ENCODE results near the gene ARSG. TPM values are rescaled to one million over a fixed set of nuclear protein-coding genes. Genes with fewer than 3 reads are reported as not detected.

The ARSG gene
- total and polyA plus RNA-seq, 2 experiments from 2014 or later: 1.7 to 5.1 TPM

GRCh38 chr17:68346448-68346847, 55.2 kb downstream of the ARSG start (continued):
- TF ChIP-seq, protein P1, sequence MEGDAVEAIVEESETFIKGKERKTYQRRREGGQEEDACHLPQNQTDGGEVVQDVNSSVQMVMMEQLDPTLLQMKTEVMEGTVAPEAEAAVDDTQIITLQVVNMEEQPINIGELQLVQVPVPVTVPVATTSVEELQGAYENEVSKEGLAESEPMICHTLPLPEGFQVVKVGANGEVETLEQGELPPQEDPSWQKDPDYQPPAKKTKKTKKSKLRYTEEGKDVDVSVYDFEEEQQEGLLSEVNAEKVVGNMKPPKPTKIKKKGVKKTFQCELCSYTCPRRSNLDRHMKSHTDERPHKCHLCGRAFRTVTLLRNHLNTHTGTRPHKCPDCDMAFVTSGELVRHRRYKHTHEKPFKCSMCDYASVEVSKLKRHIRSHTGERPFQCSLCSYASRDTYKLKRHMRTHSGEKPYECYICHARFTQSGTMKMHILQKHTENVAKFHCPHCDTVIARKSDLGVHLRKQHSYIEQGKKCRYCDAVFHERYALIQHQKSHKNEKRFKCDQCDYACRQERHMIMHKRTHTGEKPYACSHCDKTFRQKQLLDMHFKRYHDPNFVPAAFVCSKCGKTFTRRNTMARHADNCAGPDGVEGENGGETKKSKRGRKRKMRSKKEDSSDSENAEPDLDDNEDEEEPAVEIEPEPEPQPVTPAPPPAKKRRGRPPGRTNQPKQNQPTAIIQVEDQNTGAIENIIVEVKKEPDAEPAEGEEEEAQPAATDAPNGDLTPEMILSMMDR (conservative IDR thresholded peaks at IDR 0.05; ENCODE audit: low read depth in 2 of 2): no peak
- TF ChIP-seq EZH2 (IDR thresholded peaks at IDR 0.05; ENCODE audit: low read depth, unreplicated experiment) (no peak), CREB1 (CRISPR knock-in tag; IDR thresholded peaks at IDR 0.05; ENCODE audit: low read depth) (no peak), ZNF331 (CRISPR knock-in tag; IDR thresholded peaks at IDR 0.05; ENCODE audit: low read depth) (no peak), STAT1 (IDR thresholded peaks at IDR 0.05; ENCODE audit: unreplicated experiment) (no peak), JUNB (IDR thresholded peaks at IDR 0.05; ENCODE audit: unreplicated experiment) (no peak), ZNF114 (CRISPR knock-in tag; IDR thresholded peaks at IDR 0.05) (no peak), EZH2phosphoT487 (IDR thresholded peaks at IDR 0.05; ENCODE audit: unreplicated experiment) (no peak)

DNA sequence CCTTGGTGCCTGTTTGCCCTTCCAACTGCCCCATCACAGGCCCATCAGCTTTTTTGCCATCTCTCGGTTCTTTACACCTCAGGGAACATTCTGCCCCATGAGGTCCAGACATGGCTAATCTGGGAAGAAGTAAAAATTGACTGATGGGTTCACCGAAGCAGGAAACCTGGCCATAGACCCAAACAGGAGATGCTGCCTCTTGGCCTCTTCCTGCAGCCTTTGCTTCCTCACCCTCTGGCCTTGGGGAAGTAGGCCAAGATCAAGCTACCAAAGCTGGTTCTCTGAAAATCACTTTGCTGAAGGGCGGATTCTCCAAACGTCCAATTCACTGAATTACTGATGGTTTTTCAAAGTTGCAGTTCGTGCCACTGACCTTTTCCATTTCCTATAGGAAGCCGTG, 56.1 kb downstream of the ARSG start:
- ATAC-seq: no peak

More for the DNA sequence above, 56.1 kb downstream of the ARSG start:
- no peaks in the 10 kb centered on the region for H3K27me3 ChIP-seq (ENCODE audit: insufficient read depth)
- no peaks in the 10 kb centered on the region for H3K9me3 Mint-ChIP-seq
- H3K4me3 ChIP-seq: no peak overlapping the region
- no peak overlapping the region for H3K4me2 ChIP-seq
- no peak overlapping the region for H2AFZ ChIP-seq
- H3K4me3 Mint-ChIP-seq: no peak overlapping the region
- H3K79me2 ChIP-seq (replicated peaks; ENCODE audit: insufficient read depth): no peaks in the 10 kb centered on the region
- TF ChIP-seq EZH2 (IDR thresholded peaks at IDR 0.05; ENCODE audit: low read depth, unreplicated experiment) (no peak), NANOG (IDR thresholded peaks at IDR 0.05; ENCODE audit: borderline replicate concordance) (no peak), STAT1 (IDR thresholded peaks at IDR 0.05; ENCODE audit: unreplicated experiment) (no peak), ZNF331 (CRISPR knock-in tag; IDR thresholded peaks at IDR 0.05; ENCODE audit: low read depth) (no peak), CREB1 (CRISPR knock-in tag; IDR thresholded peaks at IDR 0.05; ENCODE audit: low read depth) (no peak), JUNB (IDR thresholded peaks at IDR 0.05; ENCODE audit: unreplicated experiment) (no peak), POLR2AphosphoS5 (IDR thresholded peaks at IDR 0.05; ENCODE audit: low read depth) (no peak), EZH2phosphoT487 (IDR thresholded peaks at IDR 0.05; ENCODE audit: unreplicated experiment) (no peak), ZNF114 (CRISPR knock-in tag; IDR thresholded peaks at IDR 0.05) (no peak)
- TF ChIP-seq, protein P2, sequence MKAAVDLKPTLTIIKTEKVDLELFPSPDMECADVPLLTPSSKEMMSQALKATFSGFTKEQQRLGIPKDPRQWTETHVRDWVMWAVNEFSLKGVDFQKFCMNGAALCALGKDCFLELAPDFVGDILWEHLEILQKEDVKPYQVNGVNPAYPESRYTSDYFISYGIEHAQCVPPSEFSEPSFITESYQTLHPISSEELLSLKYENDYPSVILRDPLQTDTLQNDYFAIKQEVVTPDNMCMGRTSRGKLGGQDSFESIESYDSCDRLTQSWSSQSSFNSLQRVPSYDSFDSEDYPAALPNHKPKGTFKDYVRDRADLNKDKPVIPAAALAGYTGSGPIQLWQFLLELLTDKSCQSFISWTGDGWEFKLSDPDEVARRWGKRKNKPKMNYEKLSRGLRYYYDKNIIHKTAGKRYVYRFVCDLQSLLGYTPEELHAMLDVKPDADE (IDR thresholded peaks at IDR 0.05): no peak
- TF ChIP-seq, protein P1 (conservative IDR thresholded peaks at IDR 0.05; ENCODE audit: low read depth in 2 of 2): no peak
- H3K4me1 Mint-ChIP-seq: peaks cover 15% of the 10 kb centered on the region
- H3K4me1 ChIP-seq (ENCODE audit: insufficient read depth): no peaks in the 10 kb centered on the region; the same call in 1 of the 2 replicates
- H3K36me3 ChIP-seq (ENCODE audit: insufficient read depth): no peaks in the 10 kb centered on the region
- no peaks in the 10 kb centered on the region for H3F3A ChIP-seq (replicated peaks; ENCODE audit: low read depth)
- H3K27ac ChIP-seq (ENCODE audit: low read depth): no peak overlapping the region
- H3K27ac Mint-ChIP-seq: no peak overlapping the region
- no peaks in the 10 kb centered on the region for H4K20me1 ChIP-seq (replicated peaks; ENCODE audit: insufficient read depth)
- DNase-seq (ENCODE audit: low spot score): no peak
- no peaks in the 10 kb centered on the region for H3K9me2 ChIP-seq (ENCODE audit: insufficient read depth)
- H3K27me3 Mint-ChIP-seq (ENCODE audit: insufficient read depth, low read depth, poor library complexity): peaks cover 3% of the 10 kb centered on the region
- H3K36me3 Mint-ChIP-seq (ENCODE audit: low read depth): peaks cover 4% of the 10 kb centered on the region; the same call in 1 of the 3 replicates
